GM18526 (cell line): Measurements from ENCODE around the gene BUD31.

Experiments used
- POLR2A ChIP-seq: IDR thresholded peaks from 3 replicates; pipeline ENCODE4 v1.6.1; 2011; ENCODE audit not compliant: insufficient read length; ENCODE audit errors: extremely low read depth

BUD31 gene

DNA sequence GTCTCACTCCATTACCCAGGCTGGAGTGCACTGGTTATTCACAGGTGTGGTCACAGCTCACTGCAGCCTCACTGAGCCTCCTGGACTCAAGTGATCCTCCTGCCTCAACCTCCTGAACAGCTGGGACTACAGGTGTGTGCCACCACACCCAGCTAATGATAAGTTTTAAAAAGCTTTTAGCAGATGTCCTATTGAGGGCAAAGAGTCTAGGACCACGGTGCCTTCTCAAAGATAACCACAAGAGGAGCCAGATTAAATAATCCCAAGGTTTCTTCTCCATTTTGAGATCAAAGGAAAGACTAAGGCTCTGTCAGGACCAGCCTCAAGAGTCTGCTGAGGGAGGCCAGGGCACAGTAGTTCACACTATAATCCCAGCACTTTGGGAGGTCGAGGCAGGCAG lies 52.5 kb downstream of the BUD31 start:
- TF ChIP-seq POLR2A, result no peak

DNA sequence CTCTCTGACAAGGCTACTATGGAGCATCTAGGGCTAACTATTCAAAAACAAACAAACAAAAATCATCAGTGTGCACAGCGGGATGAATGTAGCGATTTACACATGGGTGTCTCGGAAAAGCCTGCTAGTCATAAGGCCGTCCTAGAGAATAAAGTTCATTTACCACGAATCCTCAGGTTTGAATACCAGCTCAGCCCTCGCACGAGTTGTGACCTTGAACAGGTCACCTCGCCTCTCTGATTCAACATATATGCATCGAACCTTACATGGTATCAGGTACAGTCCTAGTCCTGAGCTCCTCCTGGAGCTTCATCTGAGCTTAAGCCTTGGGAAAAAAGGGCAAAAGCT lies 56.6 kb downstream of the BUD31 start:
- TF ChIP-seq POLR2A, result no peak

DNA sequence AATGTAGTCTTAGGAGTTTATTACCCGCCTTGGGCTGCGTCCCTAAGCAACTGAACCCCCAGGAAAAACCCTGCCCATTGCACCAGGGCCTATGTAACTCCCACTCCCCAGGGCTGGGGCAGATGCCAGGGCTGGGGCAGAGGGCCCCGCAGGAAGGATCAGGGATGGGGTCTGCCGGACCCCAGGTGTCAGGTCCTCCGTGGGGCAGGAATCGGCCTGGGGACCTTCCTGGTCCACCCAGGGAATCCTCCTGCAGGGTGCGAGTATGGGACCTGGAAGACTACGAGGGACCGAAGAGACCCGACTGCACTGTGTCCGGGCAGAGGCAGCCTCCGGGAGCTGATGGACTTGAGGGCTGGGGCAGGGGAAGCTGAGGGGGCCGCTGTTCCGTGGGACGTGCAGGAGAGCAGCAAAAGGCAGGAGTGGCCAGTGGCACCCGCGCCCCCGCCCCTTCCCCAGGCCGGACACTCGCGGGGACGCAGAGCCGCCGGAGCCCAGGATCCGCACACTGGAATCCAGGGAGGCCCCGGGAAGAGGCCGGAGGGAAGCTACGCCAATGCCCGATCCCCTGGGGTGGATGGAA lies 59.7 kb downstream of the BUD31 start:
- TF ChIP-seq POLR2A, result no peak
